RCC 7860 (cell line): ENCODE data around the gene ASB16.
"Not testable (repeated sequence)": the region's sequence is repeated elsewhere in the genome, so short reads cannot be mapped to it uniquely, and the experiment has no call there.

Experiments
- DNase-seq: peaks from one replicate; pipeline ENCODE4 v3.0.0-alpha.2; 2015; ENCODE audit warnings: low spot score
- FAIRE-seq: peaks from 2 replicates; lab custom pipeline; 2012; peaks lifted over from hg19 to GRCh38; lab: Jason Lieb, UNC

The ASB16 gene, protein sequence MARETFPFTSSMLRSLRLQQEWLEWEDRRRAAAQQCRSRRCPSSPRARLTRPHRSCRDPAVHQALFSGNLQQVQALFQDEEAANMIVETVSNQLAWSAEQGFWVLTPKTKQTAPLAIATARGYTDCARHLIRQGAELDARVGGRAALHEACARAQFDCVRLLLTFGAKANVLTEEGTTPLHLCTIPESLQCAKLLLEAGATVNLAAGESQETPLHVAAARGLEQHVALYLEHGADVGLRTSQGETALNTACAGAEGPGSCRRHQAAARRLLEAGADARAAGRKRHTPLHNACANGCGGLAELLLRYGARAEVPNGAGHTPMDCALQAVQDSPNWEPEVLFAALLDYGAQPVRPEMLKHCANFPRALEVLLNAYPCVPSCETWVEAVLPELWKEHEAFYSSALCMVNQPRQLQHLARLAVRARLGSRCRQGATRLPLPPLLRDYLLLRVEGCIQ

GRCh38 chr17:44170499-44171201 lies at the start of gene ASB16:
TSS of gene ASB16 (plus strand) at chr17:44170704. CDS start at chr17:44170790, 86 bp downstream.
- DNase-seq: no peak
- no peak for FAIRE-seq

GRCh38 chr17:44120851-44121605 lies 49.5 kb upstream of the ASB16 start:
- DNase-seq: no peak
- no peak for FAIRE-seq

DNA sequence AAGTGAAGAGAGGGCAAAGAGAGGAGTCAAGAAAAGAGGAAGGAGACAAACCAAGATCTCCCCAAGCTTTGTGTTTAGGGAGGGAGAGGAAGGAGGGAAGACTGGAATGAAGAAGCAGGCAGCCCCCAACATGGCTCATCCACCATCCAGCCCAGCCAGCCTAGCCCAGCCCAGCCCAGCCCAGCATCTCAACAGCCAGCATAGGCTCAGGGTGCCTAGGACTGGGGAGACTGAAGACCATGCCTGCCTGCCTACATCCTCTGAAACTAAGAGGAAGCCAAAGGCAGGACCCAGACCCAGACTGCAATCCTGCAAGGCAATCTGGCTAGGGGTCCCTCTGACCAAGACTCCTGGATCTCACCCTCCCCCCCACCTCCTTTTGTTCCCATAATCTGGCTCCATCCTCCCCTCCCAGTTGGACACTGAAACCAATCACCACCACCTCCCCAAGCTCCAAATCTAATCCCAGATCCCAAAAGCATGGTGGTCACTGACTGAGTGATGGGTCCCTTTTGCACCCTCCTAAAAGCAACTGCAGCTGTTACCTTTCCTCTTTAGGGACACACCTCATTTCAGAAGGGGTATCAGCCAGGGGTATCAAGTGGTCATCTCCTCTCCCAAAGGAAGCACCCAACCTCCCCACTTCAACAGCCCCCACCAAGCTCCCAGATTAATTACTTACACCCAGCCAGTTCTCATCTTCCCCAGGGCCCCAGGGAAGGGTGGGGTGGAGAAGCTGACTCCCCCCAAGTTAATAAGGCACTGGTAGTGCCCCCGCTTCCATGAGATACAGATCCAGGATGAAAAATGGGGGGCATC lies 48.3 kb upstream of the ASB16 start:
- DNase-seq (no peak), FAIRE-seq (no peak)

- DNase-seq (no peak), FAIRE-seq (no peak)
Observed at GRCh38 chr17:44122816-44123355, 47.6 kb upstream of the ASB16 start.

GRCh38 chr17:44123356-44124117 lies 47.0 kb upstream of the ASB16 start, which contains the start of gene HDAC5:
TSS of gene HDAC5 (minus strand) at chr17:44123641. CDS start at chr17:44117515, 6,126 bp downstream.
- peak; percentile 72 for DNase-seq
- peak; percentile 20 for FAIRE-seq

DNA sequence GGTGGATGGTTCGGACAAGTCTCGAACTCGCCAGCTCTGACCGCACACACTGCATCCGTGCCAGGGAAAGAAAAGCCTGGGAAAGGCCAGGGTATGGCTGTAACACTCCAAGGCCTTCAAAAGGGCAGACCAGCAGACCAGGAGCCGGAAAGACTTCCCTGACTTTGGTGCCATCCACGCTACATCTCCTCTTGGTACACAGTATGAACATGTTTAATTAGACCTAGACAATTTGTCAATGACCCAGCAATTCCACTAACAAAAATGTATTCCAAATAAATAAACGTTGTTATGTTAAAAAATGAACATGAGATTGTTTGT lies 46.4 kb upstream of the ASB16 start:
- DNase-seq: no peak
- FAIRE-seq: no peak

GRCh38 chr17:44128383-44128782 lies 42.1 kb upstream of the ASB16 start:
- no peak for FAIRE-seq
- no peak for DNase-seq

GRCh38 chr17:44130693-44131349 lies 39.7 kb upstream of the ASB16 start:
- FAIRE-seq: no peak
- no peak for DNase-seq

DNA sequence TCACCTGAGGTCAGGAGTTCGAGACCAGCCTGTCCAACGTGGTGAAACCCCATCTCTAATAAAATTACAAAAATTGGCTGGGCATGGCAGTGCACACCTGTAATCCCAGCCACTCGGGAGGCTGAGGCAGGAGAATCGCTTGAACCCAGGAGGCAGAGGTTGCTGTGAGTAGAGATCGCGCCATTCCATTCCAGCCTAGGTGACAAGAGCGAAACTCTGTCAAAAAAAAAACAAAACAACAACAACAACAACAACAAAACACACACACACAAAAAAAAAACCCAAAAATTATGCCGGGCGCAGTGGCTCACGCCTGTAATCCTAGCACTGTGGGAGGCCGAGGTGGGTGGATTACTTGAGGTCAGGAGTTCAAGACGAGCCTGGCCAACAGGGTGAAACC lies 39.1 kb upstream of the ASB16 start:
- DNase-seq, FAIRE-seq: not testable (repeated sequence)

DNA sequence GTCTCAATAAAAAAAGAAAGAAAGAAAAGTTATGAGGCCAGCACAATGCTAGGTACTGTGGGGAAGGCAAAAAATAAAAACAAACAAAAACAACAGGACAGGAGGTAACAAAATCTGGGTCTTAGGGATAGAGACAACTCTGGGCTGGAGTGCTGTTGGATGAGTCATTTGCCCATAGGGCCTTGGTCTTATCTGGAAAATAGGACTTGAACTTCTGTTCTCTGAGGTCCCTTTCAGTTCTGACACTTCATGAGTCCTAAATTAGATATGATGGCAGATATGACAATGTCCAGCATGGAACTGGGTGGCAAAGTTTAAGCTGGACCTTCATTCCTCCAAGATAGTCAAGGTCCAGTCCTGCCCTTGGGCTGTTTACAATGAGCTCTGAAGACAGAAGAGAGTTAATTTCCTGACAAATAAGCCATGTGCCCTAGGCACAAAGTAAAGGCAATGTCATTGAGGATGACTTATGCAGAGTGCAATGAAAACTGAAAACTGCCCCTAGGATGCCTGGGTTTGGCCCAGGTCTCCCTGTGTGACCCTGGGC lies 38.2 kb upstream of the ASB16 start:
- DNase-seq (no peak), FAIRE-seq (no peak)

GRCh38 chr17:44133918-44134476 lies 36.5 kb upstream of the ASB16 start:
- FAIRE-seq (no peak), DNase-seq (no peak)

- no peak for FAIRE-seq
- DNase-seq: no peak
Observed at GRCh38 chr17:44134752-44135568, 35.5 kb upstream of the ASB16 start.

DNA sequence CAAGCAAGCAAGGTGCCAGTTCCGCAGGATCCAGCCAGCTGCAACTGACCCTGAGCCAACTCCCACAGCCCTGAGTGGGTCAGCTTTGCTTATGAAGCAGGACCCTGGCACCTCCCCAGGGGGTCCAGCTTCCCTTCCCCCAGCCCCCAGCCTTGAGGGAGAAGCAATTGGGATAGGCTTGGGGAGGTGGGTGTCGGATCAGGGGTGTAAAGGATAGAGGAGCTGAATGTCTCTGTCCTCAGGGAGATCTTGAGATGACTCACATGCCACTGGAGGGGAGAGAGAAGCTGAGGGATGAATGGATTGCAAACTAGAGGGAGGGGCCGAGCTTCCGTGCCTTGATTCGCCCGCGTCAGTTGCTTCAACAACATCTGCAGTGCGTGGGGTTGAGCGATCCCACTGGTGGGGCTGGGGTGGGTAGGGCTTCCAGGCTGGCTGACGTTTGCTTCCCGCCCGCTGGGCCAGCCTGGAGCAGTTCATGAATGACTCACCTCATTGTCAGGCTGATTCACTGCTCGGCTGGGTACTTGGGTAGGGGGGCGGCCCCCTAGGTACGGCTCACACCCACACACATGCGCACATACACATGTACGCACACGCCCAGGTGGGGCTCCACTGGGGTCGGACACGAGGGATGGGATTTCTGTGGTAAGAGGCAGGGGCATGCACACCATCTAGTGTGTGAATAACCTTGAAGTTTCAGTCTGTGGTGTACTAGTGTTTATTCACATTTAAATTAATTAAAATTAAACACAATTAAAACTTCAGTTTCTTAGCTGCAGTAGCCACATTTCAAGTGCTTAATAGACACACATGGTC lies 32.4 kb upstream of the ASB16 start:
- FAIRE-seq (peak; percentile 82), DNase-seq (peak; percentile 95)

GRCh38 chr17:44143921-44144320 lies 26.6 kb upstream of the ASB16 start:
- FAIRE-seq, DNase-seq: not testable (repeated sequence)

DNA sequence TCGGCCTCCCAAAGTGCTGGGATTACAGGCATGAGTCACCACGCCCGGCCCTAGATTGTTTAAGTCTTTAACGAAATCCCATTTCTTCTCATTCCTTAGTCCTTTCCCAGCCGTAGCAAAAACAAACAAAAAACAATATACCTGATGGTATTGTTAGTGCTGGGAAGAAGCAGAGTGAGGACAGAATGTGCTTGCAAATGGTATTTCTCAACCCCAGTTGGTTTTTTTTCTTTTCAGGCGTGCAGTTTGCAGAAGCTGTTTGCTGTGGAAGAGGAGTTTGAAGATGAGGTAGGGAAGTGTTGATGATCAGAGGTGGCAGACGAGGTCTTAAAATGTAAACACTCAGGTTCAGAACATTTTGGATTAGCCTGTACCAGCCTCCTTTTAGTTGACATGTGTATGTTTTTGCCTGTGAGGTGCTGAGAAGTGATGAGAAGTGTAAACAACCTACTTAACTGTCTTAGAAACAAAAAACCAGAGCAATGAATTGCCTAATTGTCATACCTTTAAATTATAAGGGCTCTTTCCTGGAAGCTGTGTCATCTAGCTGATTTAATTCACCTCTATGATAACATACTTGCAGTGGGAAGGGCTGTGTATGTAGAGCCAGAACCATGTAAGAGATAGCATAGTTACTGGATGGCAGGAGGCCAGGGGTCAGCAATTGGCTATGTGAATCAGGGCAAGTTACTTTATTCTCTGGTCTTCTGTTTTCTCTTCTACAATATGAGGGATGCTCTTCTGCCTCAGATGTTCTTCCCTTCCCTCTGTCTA lies 25.4 kb upstream of the ASB16 start:
- FAIRE-seq (no peak), DNase-seq (no peak)
